ENCODE results near the gene BRCA2.
"Not testable (repeated sequence)": the region's sequence is repeated elsewhere in the genome, so short reads cannot be mapped to it uniquely, and the experiment has no call there.

The BRCA2 gene

DNA sequence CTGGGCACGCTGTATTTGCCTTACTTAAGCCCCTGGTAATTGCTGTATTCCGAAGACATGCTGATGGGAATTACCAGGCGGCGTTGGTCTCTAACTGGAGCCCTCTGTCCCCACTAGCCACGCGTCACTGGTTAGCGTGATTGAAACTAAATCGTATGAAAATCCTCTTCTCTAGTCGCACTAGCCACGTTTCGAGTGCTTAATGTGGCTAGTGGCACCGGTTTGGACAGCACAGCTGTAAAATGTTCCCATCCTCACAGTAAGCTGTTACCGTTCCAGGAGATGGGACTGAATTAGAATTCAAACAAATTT, 676 bp downstream of the BRCA2 start:
- Histone ChIP-seq H3K36me3 (ENCODE audit: control insufficient read depth, insufficient read depth, low read length) (no peaks in the 10 kb centered on the region), H3K4me3 (ENCODE audit: low read length) (peak overlapping the region; percentile 82), H3K9me3 (ENCODE audit: control insufficient read depth, low read length) (no peaks in the 10 kb centered on the region), H3K4me1 (ENCODE audit: control insufficient read depth, insufficient read depth, low read length) (peaks cover 10% of the 10 kb centered on the region), H3K9ac (ENCODE audit: low read length) (peak overlapping the region; percentile 90), H3K27me3 (ENCODE audit: control insufficient read depth, insufficient read depth, low read length) (no peaks in the 10 kb centered on the region)

DNA sequence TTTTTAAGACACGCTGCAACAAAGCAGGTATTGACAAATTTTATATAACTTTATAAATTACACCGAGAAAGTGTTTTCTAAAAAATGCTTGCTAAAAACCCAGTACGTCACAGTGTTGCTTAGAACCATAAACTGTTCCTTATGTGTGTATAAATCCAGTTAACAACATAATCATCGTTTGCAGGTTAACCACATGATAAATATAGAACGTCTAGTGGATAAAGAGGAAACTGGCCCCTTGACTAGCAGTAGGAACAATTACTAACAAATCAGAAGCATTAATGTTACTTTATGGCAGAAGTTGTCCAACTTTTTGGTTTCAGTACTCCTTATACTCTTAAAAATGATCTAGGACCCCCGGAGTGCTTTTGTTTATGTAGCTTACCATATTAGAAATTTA, 1.2 kb downstream of the BRCA2 start:
- Histone ChIP-seq H3K4me1 (ENCODE audit: control insufficient read depth, insufficient read depth, low read length) (peaks cover 10% of the 10 kb centered on the region), H3K4me3 (ENCODE audit: low read length) (no peak overlapping the region), H3K9ac (ENCODE audit: low read length) (peak overlapping the region; percentile 90), H3K27me3 (ENCODE audit: control insufficient read depth, insufficient read depth, low read length) (no peaks in the 10 kb centered on the region), H3K36me3 (ENCODE audit: control insufficient read depth, insufficient read depth, low read length) (no peaks in the 10 kb centered on the region), H3K9me3 (ENCODE audit: control insufficient read depth, low read length) (no peaks in the 10 kb centered on the region)

- no peak overlapping the region for H3K9ac ChIP-seq (ENCODE audit: low read length)
- H3K9me3 ChIP-seq (ENCODE audit: control insufficient read depth, low read length): no peaks in the 10 kb centered on the region
- H3K27me3 ChIP-seq (ENCODE audit: control insufficient read depth, insufficient read depth, low read length): no peaks in the 10 kb centered on the region
- no peaks in the 10 kb centered on the region for H3K36me3 ChIP-seq (ENCODE audit: control insufficient read depth, insufficient read depth, low read length)
- no peak overlapping the region for H3K4me3 ChIP-seq (ENCODE audit: low read length)
- H3K4me1 ChIP-seq (ENCODE audit: control insufficient read depth, insufficient read depth, low read length): peaks cover 10% of the 10 kb centered on the region
These were observed 2.6 kb downstream of the BRCA2 start for GRCh38 chr13:32317716-32318465.

DNA sequence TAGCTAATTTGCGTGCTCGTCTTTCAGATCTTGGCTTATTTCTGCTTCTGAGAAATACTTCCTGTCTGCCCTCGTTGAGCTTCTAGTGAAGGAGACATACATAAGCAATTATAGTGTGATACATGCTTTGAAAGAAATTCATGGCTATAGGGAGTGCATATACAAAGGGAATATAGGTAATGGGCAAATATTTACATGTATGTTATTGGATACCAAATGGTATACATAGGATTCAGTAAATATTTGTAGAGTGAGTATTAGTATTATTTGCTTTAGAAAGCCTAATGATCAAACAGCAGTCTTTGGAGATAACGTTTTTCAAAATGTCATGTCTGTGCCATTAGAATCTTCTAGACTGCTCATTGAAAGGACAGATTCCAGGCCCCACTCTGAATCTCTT, 5.2 kb downstream of the BRCA2 start:
- Histone ChIP-seq H3K9me3 (ENCODE audit: control insufficient read depth, low read length) (no peaks in the 10 kb centered on the region), H3K9ac (ENCODE audit: low read length) (no peak overlapping the region), H3K36me3 (ENCODE audit: control insufficient read depth, insufficient read depth, low read length) (no peaks in the 10 kb centered on the region), H3K4me3 (ENCODE audit: low read length) (no peak overlapping the region), H3K27me3 (ENCODE audit: control insufficient read depth, insufficient read depth, low read length) (no peaks in the 10 kb centered on the region), H3K4me1 (ENCODE audit: control insufficient read depth, insufficient read depth, low read length) (peaks cover 10% of the 10 kb centered on the region)

GRCh38 chr13:32323912-32324311, 8.6 kb downstream of the BRCA2 start:
- H3K4me1 ChIP-seq (ENCODE audit: control insufficient read depth, insufficient read depth, low read length): peaks cover 10% of the 10 kb centered on the region
- H3K9me3 ChIP-seq (ENCODE audit: control insufficient read depth, low read length): no peaks in the 10 kb centered on the region
- H3K27me3 ChIP-seq (ENCODE audit: control insufficient read depth, insufficient read depth, low read length): no peaks in the 10 kb centered on the region
- H3K36me3 ChIP-seq (ENCODE audit: control insufficient read depth, insufficient read depth, low read length): no peaks in the 10 kb centered on the region
- H3K9ac ChIP-seq (ENCODE audit: low read length): no peak overlapping the region
- no peak overlapping the region for H3K4me3 ChIP-seq (ENCODE audit: low read length)

GRCh38 chr13:32330441-32330840, 15.1 kb downstream of the BRCA2 start:
- H3K4me3 ChIP-seq (ENCODE audit: low read length): no peak overlapping the region
- H3K9ac ChIP-seq (ENCODE audit: low read length): no peak overlapping the region
- H3K27me3 ChIP-seq (ENCODE audit: control insufficient read depth, insufficient read depth, low read length): no peaks in the 10 kb centered on the region
- no peaks in the 10 kb centered on the region for H3K9me3 ChIP-seq (ENCODE audit: control insufficient read depth, low read length)
- H3K36me3 ChIP-seq (ENCODE audit: control insufficient read depth, insufficient read depth, low read length): no peaks in the 10 kb centered on the region
- no peaks in the 10 kb centered on the region for H3K4me1 ChIP-seq (ENCODE audit: control insufficient read depth, insufficient read depth, low read length)

GRCh38 chr13:32334671-32335070, 19.4 kb downstream of the BRCA2 start:
- Histone ChIP-seq H3K27me3 (ENCODE audit: control insufficient read depth, insufficient read depth, low read length) (no peaks in the 10 kb centered on the region), H3K9me3 (ENCODE audit: control insufficient read depth, low read length) (no peaks in the 10 kb centered on the region)

GRCh38 chr13:32340914-32341313, 25.6 kb downstream of the BRCA2 start:
- Histone ChIP-seq H3K36me3 (ENCODE audit: control insufficient read depth, insufficient read depth, low read length) (no peaks in the 10 kb centered on the region), H3K27me3 (ENCODE audit: control insufficient read depth, insufficient read depth, low read length) (no peaks in the 10 kb centered on the region), H3K9me3 (ENCODE audit: control insufficient read depth, low read length) (no peaks in the 10 kb centered on the region), H3K9ac (ENCODE audit: low read length) (no peak overlapping the region), H3K4me3 (ENCODE audit: low read length) (no peak overlapping the region), H3K4me1 (ENCODE audit: control insufficient read depth, insufficient read depth, low read length) (no peaks in the 10 kb centered on the region)

More at GRCh38 chr13:32334671-32335070, 19.4 kb downstream of the BRCA2 start:
- Histone ChIP-seq H3K4me1 (ENCODE audit: control insufficient read depth, insufficient read depth, low read length) (no peaks in the 10 kb centered on the region), H3K9ac (ENCODE audit: low read length) (no peak overlapping the region), H3K4me3 (ENCODE audit: low read length) (no peak overlapping the region), H3K36me3 (ENCODE audit: control insufficient read depth, insufficient read depth, low read length) (no peaks in the 10 kb centered on the region)

- H3K27me3 ChIP-seq (ENCODE audit: control insufficient read depth, insufficient read depth, low read length): no peaks in the 10 kb centered on the region
- no peaks in the 10 kb centered on the region for H3K36me3 ChIP-seq (ENCODE audit: control insufficient read depth, insufficient read depth, low read length)
- no peak overlapping the region for H3K9ac ChIP-seq (ENCODE audit: low read length)
- no peak overlapping the region for H3K4me3 ChIP-seq (ENCODE audit: low read length)
- H3K9me3 ChIP-seq (ENCODE audit: control insufficient read depth, low read length): no peaks in the 10 kb centered on the region
- H3K4me1 ChIP-seq (ENCODE audit: control insufficient read depth, insufficient read depth, low read length): no peaks in the 10 kb centered on the region
These were observed 32.3 kb downstream of the BRCA2 start for GRCh38 chr13:32347651-32348050.

GRCh38 chr13:32350839-32351441, 35.6 kb downstream of the BRCA2 start:
- H3K9ac ChIP-seq (ENCODE audit: low read length); H3K4me3 ChIP-seq (ENCODE audit: low read length); H3K4me1 ChIP-seq (ENCODE audit: control insufficient read depth, insufficient read depth, low read length); H3K36me3 ChIP-seq (ENCODE audit: control insufficient read depth, insufficient read depth, low read length); H3K27me3 ChIP-seq (ENCODE audit: control insufficient read depth, insufficient read depth, low read length); H3K9me3 ChIP-seq (ENCODE audit: control insufficient read depth, low read length): not testable (repeated sequence)

DNA sequence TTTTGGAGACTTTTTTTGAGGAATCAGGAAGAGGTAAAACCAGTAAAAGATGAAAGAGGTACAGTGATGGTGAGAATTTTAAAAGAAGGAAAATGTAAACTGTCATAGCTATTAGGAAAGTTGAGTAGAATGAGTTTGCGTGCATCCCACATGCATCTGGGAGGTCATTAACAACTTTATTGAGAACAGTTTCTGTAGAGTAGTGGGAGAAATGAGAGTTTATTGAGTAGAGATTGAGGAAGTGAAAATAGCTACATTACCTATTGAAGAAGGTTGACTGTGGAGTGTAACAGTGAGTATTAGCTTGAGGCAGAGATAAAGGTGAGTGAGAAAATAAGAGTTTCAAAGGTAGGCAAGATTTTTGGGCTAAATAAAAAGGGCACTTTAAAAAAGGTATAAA, 38.7 kb downstream of the BRCA2 start:
- Histone ChIP-seq H3K4me3 (ENCODE audit: low read length) (no peak overlapping the region), H3K36me3 (ENCODE audit: control insufficient read depth, insufficient read depth, low read length) (no peaks in the 10 kb centered on the region), H3K4me1 (ENCODE audit: control insufficient read depth, insufficient read depth, low read length) (no peaks in the 10 kb centered on the region), H3K9me3 (ENCODE audit: control insufficient read depth, low read length) (no peaks in the 10 kb centered on the region), H3K9ac (ENCODE audit: low read length) (no peak overlapping the region), H3K27me3 (ENCODE audit: control insufficient read depth, insufficient read depth, low read length) (no peaks in the 10 kb centered on the region)

GRCh38 chr13:32355935-32356334, 40.6 kb downstream of the BRCA2 start:
- not testable (repeated sequence) for H3K36me3 ChIP-seq (ENCODE audit: control insufficient read depth, insufficient read depth, low read length); H3K4me1 ChIP-seq (ENCODE audit: control insufficient read depth, insufficient read depth, low read length); H3K27me3 ChIP-seq (ENCODE audit: control insufficient read depth, insufficient read depth, low read length); H3K9me3 ChIP-seq (ENCODE audit: control insufficient read depth, low read length); H3K9ac ChIP-seq (ENCODE audit: low read length); H3K4me3 ChIP-seq (ENCODE audit: low read length)

GRCh38 chr13:32362574-32362973, 47.3 kb downstream of the BRCA2 start:
- Histone ChIP-seq H3K4me3 (ENCODE audit: low read length) (no peak overlapping the region), H3K9me3 (ENCODE audit: control insufficient read depth, low read length) (no peaks in the 10 kb centered on the region), H3K9ac (ENCODE audit: low read length) (no peak overlapping the region), H3K4me1 (ENCODE audit: control insufficient read depth, insufficient read depth, low read length) (no peaks in the 10 kb centered on the region), H3K36me3 (ENCODE audit: control insufficient read depth, insufficient read depth, low read length) (no peaks in the 10 kb centered on the region), H3K27me3 (ENCODE audit: control insufficient read depth, insufficient read depth, low read length) (no peaks in the 10 kb centered on the region)
